CD14-positive monocyte (primary cell): ENCODE data around the gene RASAL3. TPM values are rescaled to one million over a fixed set of nuclear protein-coding genes. Genes with fewer than 3 reads are reported as not detected.
"Not testable (repeated sequence)": the region's sequence is repeated elsewhere in the genome, so short reads cannot be mapped to it uniquely, and the experiment has no call there.

Source experiments
- DNase-seq, 3 donors: peaks; one replicate each; pipeline ENCODE4 v3.0.0-alpha.2; 2011 to 2022
- H2AFZ ChIP-seq: 2 replicates; pipeline ENCODE4 v1.6.0; 2012; ENCODE audit warnings: mild to moderate bottlenecking, low read depth, low read length, inconsistent platforms; ENCODE audit not compliant: insufficient read depth, poor library complexity, severe bottlenecking
- H3K27ac ChIP-seq, 2 donors: 1 replicate in 1 of 2; 2 replicates in 1 of 2; pipeline ENCODE4 v1.5.1; 2012 to 2013; ENCODE audit warnings: low read length in 2 of 2, control low read depth in 1 of 2, inconsistent platforms in 1 of 2, low read depth in 1 of 2, mild to moderate bottlenecking in 1 of 2
- H3K27me3 ChIP-seq, 2 donors: one replicate each; pipeline versions ENCODE4 v1.6.0 to v1.6.1; 2011 to 2013; ENCODE audit warnings: low read length in 2 of 2; ENCODE audit not compliant: control insufficient read depth in 2 of 2, insufficient read depth in 2 of 2
- H3K36me3 ChIP-seq, 2 donors: replicated peaks in 1 of 2; 1 replicate in 1 of 2; 2 replicates in 1 of 2; pipeline versions ENCODE4 v1.5.1 to v1.6.1; 2012 to 2013; ENCODE audit warnings: low read length in 2 of 2, control low read depth in 1 of 2, inconsistent platforms in 1 of 2, mild to moderate bottlenecking in 1 of 2; ENCODE audit not compliant: insufficient read depth in 2 of 2, control insufficient read depth in 1 of 2
- H3K4me1 ChIP-seq, 2 donors: 1 replicate in 1 of 2; 2 replicates in 1 of 2; pipeline versions ENCODE4 v1.5.1 to v1.6.1; 2012 to 2013; ENCODE audit warnings: low read length in 2 of 2, control low read depth in 1 of 2, inconsistent platforms in 1 of 2, mild to moderate bottlenecking in 1 of 2, moderate library complexity in 1 of 2; ENCODE audit not compliant: insufficient read depth in 2 of 2, control insufficient read depth in 1 of 2
- H3K4me2 ChIP-seq: replicated peaks from 2 replicates; pipeline ENCODE3; 2012; ENCODE audit warnings: low read length, moderate library complexity, mild to moderate bottlenecking; ENCODE audit not compliant: poor library complexity, severe bottlenecking; ENCODE audit errors: extremely low read depth
- H3K4me3 ChIP-seq, 3 experiments: fragments of 200-600 bp in 1 of 3; sonication (generic) in 1 of 3; replicated peaks in 1 of 3; 1 replicate in 2 of 3; 2 replicates in 1 of 3; pipeline ENCODE4 v1.5.1; 2011 to 2013; ENCODE audit warnings: low read length in 3 of 3, mild to moderate bottlenecking in 3 of 3, control low read depth in 2 of 3, low read depth in 2 of 3, inconsistent platforms in 1 of 3, moderate library complexity in 1 of 3
- H3K79me2 ChIP-seq: 2 replicates; pipeline ENCODE4 v1.6.0; 2012; ENCODE audit warnings: mild to moderate bottlenecking, control low read depth, inconsistent platforms, low read length, moderate library complexity; ENCODE audit not compliant: insufficient read depth
- H3K9ac ChIP-seq: 2 replicates; pipeline ENCODE4 v1.6.0; 2017; ENCODE audit warnings: low read length, mild to moderate bottlenecking; ENCODE audit not compliant: insufficient read depth, poor library complexity, severe bottlenecking
- H3K9me3 ChIP-seq, 2 donors: replicated peaks in 1 of 2; 1 replicate in 1 of 2; 2 replicates in 1 of 2; pipeline versions ENCODE4 v1.5.1 to v1.6.1; 2012 to 2013; ENCODE audit warnings: low read length in 2 of 2, control low read depth in 1 of 2; ENCODE audit not compliant: control insufficient read depth in 1 of 2, insufficient read depth in 1 of 2
- H4K20me1 ChIP-seq: 2 replicates; pipeline ENCODE4 v1.6.0; 2012; ENCODE audit warnings: mild to moderate bottlenecking, low read length, control low read depth, moderate library complexity; ENCODE audit not compliant: insufficient read depth
- H3K27ac Mint-ChIP-seq, 7 donors: one replicate each; pipeline ENCODE4 v1.8.0; 2020; ENCODE audit warnings: mild to moderate bottlenecking in 7 of 7, mixed read lengths in 7 of 7, moderate library complexity in 6 of 7, inconsistent platforms in 2 of 7
- H3K27me3 Mint-ChIP-seq, 3 donors: one replicate each; pipeline ENCODE4 v1.8.0; 2021 to 2022; ENCODE audit warnings: low read depth in 3 of 3, mild to moderate bottlenecking in 3 of 3, mixed read lengths in 3 of 3, moderate library complexity in 3 of 3, inconsistent platforms in 1 of 3
- H3K36me3 Mint-ChIP-seq, 2 donors: one replicate each; pipeline ENCODE4 v1.8.0; 2020; ENCODE audit warnings: mixed read lengths in 2 of 2, inconsistent platforms in 1 of 2, mild to moderate bottlenecking in 1 of 2
- H3K4me1 Mint-ChIP-seq: one replicate; pipeline ENCODE4 v1.8.0; 2020; ENCODE audit warnings: mild to moderate bottlenecking, mixed read lengths
- H3K4me3 Mint-ChIP-seq, 2 donors: one replicate each; pipeline ENCODE4 v1.8.0; 2020; ENCODE audit warnings: mild to moderate bottlenecking in 2 of 2, mixed read lengths in 2 of 2, moderate library complexity in 1 of 2
- H3K9me3 Mint-ChIP-seq, 7 donors: one replicate each; pipeline ENCODE4 v1.8.0; 2020 to 2022; ENCODE audit warnings: mixed read lengths in 7 of 7, mild to moderate bottlenecking in 6 of 7, moderate library complexity in 6 of 7, inconsistent platforms in 2 of 7
- CTCF ChIP-seq: fragments of 200-600 bp; IDR thresholded peaks from one replicate; pipeline ENCODE4 v1.8.0; 2022; ENCODE audit warnings: antibody characterized with exemption, mild to moderate bottlenecking
- WGBS: methylation state at CpG from one replicate; pipeline ENCODE4 v1.1.5; 2013; ENCODE audit warnings: missing lambda C conversion rate; ENCODE audit not compliant: insufficient coverage; 5-methylcytosine and 5-hydroxymethylcytosine counted together
- intact Hi-C, 2 donors: fragments of 100-400 bp; cut with micrococcal nuclease; formaldehyde crosslinking; loops; one replicate each; pipeline versions ENCODE4 v1.15.0 to v1.15.1; 2023
- polyA plus RNA-seq, 3 donors: library from polyadenylated mRNA; depleted of rRNA in 1 of 3; unstranded in 2 of 3; stranded (reverse) in 1 of 3; fragments of 300-500 nt in 2 of 3; fragments of >200 nt in 1 of 3; fragmentation: Illumina TruSeq in 2 of 3; gene quantifications; 1 replicate in 2 of 3; 2 replicates in 1 of 3; pipeline ENCODE4 v1.2.3, GENCODE V29; 2012 to 2021

RASAL3 gene
- polyA plus RNA-seq, 3 donors = 4.5 to 45.4 (median 13.6) TPM

DNA sequence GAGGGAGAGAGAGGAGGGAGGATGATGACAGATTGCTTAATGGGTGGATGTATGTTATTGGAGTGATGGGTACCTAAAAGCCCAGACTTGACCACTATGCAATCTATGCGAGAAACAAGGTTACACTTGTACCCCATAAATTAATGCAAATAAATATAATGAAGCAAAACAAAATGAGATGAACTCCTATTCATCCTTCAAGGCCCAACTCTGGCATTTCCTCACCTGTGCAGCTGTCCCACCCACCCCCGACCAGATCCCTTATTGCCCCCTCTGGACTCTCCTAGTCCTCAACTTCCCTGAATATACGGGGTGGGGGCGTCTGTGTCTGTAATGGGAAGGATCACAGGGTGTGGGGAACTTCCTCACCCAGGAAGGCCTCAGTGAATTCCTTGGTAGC lies 10.8 kb upstream of the RASAL3 start:
- Mint-ChIP-seq H3K36me3 (no peaks in the 10 kb centered on the region), H3K27me3 (peaks cover 7 to 15% (median 12%) of the 10 kb centered on the region in 3 donors), H3K9me3 (peaks cover 0 to 15% (median 3%) of the 10 kb centered on the region in 7 donors), H3K4me3 (no peak overlapping the region), H3K27ac (no peak overlapping the region), H3K4me1 (peaks cover 5% of the 10 kb centered on the region)
- Histone ChIP-seq H3K9ac (no peak overlapping the region), H2AFZ (no peak overlapping the region), H3K27ac (no peak overlapping the region), H4K20me1 (no peaks in the 10 kb centered on the region), H3K4me1 (peaks cover under 1 to 1% of the 10 kb centered on the region in 2 donors), H3K4me2 (no peak overlapping the region), H3K27me3 (peaks cover 0 to 2% of the 10 kb centered on the region in 2 donors), H3K79me2 (no peaks in the 10 kb centered on the region), H3K9me3 (peaks cover 0 to 6% of the 10 kb centered on the region in 2 donors), H3K36me3 (no peaks in the 10 kb centered on the region), H3K4me3 (no peak overlapping the region)
- no peak for TF ChIP-seq CTCF
- WGBS = no CpG with 5 or more reads among the region's 4 CpGs
- intact Hi-C loops = loop anchor here in 1 of 2 donors (10.0 kb wide), 1 partner anchor 80 kb away; no protein-coding TSS in a partner anchor
- no peak for DNase-seq

DNA sequence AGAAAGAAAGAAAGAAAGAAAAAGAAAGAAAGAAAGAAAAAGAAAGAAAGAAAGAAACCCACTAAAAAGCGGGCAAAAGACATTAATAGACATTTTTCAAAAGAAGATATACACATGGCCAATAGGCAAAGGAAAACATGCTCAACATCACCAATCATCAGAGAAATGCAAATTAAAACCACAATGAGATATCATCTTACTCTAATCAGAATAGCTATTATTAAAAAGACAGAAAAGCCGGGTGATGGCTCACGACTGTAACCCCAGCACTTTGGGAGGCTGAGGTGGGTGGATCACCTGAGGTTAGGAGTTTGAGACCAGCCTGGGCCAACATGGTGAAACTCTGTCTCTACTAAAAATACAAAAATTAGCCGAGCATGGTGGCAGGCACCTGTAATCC lies 9.5 kb upstream of the RASAL3 start:
- not testable (repeated sequence) for H3K79me2 ChIP-seq, H3K27ac ChIP-seq, H3K27me3 ChIP-seq, H3K4me3 ChIP-seq, H3K27ac Mint-ChIP-seq, H2AFZ ChIP-seq, H3K36me3 ChIP-seq, DNase-seq, H4K20me1 ChIP-seq, H3K9me3 ChIP-seq, H3K4me3 Mint-ChIP-seq, H3K36me3 Mint-ChIP-seq, H3K9ac ChIP-seq, H3K4me2 ChIP-seq
- intact Hi-C loops = loop anchor here in 1 of 2 donors (10.0 kb wide), 1 partner anchor 81 kb away; no protein-coding TSS in a partner anchor
- Mint-ChIP-seq H3K27me3 (peaks cover 18 to 26% (median 24%) of the 10 kb centered on the region in 3 donors), H3K9me3 (peaks cover 0 to 15% (median 6%) of the 10 kb centered on the region in 7 donors), H3K4me1 (peaks cover 14% of the 10 kb centered on the region)
- no CpG with 5 or more reads among the region's 4 CpGs for WGBS
- peaks cover 13 to 15% of the 10 kb centered on the region in 2 donors for H3K4me1 ChIP-seq
